ENCODE data around the gene TDRD12. TPM values are rescaled to one million over a fixed set of nuclear protein-coding genes. Genes with fewer than 3 reads are reported as not detected.

Gene TDRD12, protein sequence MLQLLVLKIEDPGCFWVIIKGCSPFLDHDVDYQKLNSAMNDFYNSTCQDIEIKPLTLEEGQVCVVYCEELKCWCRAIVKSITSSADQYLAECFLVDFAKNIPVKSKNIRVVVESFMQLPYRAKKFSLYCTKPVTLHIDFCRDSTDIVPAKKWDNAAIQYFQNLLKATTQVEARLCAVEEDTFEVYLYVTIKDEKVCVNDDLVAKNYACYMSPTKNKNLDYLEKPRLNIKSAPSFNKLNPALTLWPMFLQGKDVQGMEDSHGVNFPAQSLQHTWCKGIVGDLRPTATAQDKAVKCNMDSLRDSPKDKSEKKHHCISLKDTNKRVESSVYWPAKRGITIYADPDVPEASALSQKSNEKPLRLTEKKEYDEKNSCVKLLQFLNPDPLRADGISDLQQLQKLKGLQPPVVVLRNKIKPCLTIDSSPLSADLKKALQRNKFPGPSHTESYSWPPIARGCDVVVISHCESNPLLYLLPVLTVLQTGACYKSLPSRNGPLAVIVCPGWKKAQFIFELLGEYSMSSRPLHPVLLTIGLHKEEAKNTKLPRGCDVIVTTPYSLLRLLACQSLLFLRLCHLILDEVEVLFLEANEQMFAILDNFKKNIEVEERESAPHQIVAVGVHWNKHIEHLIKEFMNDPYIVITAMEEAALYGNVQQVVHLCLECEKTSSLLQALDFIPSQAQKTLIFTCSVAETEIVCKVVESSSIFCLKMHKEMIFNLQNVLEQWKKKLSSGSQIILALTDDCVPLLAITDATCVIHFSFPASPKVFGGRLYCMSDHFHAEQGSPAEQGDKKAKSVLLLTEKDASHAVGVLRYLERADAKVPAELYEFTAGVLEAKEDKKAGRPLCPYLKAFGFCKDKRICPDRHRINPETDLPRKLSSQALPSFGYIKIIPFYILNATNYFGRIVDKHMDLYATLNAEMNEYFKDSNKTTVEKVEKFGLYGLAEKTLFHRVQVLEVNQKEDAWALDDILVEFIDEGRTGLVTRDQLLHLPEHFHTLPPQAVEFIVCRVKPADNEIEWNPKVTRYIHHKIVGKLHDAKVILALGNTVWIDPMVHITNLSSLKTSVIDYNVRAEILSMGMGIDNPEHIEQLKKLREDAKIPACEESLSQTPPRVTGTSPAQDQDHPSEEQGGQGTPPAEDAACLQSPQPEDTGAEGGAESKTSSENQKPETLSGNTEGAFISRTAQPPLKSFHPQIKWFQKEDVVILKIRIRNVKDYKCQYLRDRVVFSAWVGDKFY (N-terminal part only)
- 1.2 TPM for total RNA-seq

DNA sequence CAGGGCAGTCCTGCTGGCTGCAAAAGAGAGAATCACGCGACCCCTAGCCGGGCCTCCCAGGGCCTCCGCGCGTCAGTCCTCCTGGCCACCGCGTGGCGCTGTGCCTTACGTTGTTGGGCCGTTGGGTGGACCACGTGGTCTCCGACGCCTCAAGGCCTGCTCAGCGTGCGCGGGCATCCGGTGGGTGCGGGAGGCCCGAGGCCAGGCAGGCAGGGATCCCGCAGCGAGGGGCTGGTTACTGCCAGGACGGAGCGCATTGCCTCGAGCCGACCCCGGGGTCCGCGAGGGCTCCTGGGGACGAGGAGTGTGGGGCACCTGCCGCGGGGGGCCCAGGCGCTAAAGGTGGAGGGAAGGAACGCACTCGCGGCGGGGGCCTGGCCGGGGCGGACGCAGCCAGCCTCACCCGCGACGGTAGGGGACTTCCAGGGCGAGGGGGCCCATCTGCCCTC is at the start of gene TDRD12:
TSS of gene TDRD12 (plus strand) at position 157 of the 449 bp plus-strand sequence. CDS start 306 bp downstream, outside the sequence.
- DNase-seq (ENCODE audit: low spot score in 2 of 2): no peak
- no peak for FAIRE-seq

DNA sequence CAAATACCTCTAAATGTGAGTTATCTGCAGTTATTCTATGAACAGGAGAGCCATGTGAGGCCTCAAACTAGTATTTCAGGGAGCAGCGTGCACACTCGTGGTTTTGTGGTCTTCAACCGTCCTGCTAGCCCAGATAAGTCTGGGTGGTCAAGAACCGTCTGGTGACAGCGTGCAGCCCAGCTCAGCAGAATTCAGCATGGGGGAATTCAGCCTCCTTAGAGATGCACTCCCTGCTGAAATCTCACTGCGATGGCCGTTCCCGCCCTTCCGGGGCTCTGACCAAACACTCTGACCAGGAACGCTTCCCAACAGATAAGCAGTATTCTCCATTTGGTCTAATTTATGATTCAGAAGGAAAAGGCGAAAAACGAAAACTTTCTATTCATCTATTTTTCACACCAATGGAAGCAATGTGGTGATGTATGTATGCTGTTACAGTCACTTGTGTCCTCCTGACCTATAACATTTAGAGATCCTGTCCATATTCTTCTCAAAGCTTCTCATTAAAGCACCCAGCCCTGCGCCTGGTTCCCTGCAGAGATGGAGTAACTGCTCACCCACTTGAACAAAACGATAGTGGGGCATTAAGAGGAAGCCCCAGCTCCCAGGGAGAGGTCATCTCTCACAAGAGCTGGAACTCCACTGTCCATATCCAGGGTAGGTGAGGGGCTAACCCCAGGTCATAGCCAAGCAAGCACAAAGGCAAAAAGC is 47.5 kb upstream of the TDRD12 start:
- no peak for DNase-seq (ENCODE audit: low spot score in 2 of 2)
- FAIRE-seq: no peak

DNA sequence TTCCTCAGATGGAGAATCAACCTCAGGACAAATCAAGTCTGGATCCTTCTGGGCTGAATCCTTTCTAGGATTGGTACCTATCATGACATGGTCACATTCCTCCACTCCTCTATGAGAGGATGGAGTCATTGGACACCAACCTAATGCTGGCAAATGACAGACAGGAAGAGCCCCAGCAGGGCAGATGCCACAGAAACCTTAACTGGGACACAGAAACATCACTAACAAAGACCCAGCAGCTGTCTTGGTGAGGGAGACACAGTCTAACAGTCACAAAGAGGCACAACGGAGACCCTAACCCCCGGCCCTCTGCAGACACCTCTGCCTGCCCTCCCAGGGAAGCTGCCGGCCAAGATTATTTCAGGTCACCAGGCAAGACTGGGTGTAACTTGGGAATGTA is 46.7 kb upstream of the TDRD12 start:
- DNase-seq (ENCODE audit: low spot score in 2 of 2) (no peak), FAIRE-seq (no peak)

DNA sequence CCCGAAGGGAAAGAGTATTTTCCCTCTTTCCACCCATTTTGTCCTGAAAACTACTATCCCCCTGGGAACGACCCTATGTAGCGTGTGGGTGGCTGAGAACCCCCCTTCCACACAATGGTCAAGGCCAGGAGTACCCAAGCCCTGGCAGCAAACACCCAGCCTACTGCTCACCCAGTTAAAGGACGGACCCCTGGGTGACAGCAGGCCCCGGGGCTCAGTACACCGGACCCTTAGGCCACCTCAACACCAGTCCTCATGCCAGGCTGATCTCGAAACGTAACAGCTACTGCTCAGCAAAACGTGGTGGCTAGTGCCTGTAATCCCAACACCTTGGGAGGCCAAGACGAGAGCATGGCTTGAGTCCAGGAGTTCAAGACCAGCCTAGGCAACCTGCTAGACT is 46.0 kb upstream of the TDRD12 start:
- FAIRE-seq (no peak), DNase-seq (ENCODE audit: low spot score in 2 of 2) (no peak)

DNA sequence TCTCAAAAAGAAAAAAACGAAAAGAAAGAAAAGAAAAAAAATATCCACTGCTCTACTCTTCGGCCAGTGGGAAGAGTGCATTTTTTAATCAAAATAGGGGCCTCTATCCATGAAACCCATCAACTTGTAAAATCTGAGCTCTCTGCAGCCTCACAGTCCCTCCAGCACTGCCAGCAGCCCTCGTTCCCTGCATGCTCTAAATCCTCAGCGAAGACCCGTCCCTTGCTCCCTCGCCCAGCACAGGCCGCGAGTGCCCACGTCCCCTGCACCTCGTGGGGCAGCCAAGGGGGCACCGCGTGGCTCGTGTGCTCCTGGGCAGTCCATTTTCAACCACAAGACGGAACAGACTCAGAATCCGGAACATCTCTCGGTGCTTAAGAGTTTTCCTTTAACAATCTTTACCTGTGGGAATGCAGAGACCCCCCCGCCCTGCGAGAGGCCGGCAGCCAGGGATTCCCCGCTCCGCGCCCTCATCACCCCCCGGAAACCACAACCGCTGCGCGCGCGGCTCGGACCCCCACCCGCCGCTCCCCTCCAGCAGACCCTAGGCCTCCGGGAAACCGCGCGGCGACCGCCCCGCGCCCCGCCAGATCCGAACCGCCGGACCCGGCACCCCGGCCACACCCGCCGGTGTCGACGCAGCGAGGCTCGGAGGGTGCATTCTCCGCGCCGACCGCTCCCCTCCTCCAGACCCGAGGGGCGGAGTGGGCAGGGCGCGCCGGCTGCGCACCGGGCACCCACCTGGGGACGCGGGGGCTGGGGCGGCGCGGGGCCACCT is 45.2 kb upstream of the TDRD12 start:
- no peak for FAIRE-seq

DNA sequence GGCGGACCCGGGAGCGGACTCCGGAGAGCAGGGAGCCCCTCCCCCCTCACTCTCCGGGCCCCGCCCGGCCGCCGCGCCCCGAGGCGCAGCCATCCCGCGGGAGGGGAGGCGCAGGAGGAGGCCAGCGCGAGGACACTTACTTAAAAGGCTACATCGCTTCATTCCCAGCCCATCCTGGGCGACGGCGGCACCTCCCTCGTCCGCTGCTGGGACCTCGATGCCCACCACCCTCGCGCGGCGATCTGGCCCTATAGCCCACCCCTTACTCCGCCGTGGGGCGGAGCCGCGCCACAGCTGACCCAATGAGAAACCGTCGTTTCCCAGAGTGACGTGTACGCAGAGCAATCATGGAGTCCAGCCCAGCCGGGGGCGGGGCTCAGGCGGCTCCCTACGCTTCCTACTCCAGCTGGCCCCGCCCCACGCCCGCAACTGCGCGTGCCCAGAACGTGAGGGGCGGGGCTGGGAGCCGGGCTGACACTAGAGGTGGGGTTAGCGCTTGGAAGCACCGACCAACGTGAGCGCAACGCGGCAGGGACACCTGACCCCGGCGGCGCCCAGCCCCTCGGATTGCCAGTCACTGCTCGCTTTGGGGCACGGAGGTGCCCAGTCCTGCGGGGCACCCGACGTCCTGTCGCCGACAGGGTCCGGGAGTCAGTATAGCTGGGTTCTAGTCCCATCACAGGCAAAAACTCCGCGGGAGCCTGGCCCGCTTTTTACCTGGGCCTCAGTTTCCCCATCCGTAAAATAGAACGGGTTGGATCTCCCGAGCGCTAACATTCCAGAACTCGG is 44.4 kb upstream of the TDRD12 start, which contains the start of gene ANKRD27:
TSS of gene ANKRD27 (minus strand) at position 250 of the 789 bp plus-strand sequence. CDS start 16,165 bp downstream, outside the sequence.
- FAIRE-seq (peak; percentile 83), DNase-seq (ENCODE audit: low spot score in 2 of 2) (peak; percentile 98 to 99)

More for the DNA sequence above, 45.2 kb upstream of the TDRD12 start:
- no peak for DNase-seq (ENCODE audit: low spot score in 2 of 2)

DNA sequence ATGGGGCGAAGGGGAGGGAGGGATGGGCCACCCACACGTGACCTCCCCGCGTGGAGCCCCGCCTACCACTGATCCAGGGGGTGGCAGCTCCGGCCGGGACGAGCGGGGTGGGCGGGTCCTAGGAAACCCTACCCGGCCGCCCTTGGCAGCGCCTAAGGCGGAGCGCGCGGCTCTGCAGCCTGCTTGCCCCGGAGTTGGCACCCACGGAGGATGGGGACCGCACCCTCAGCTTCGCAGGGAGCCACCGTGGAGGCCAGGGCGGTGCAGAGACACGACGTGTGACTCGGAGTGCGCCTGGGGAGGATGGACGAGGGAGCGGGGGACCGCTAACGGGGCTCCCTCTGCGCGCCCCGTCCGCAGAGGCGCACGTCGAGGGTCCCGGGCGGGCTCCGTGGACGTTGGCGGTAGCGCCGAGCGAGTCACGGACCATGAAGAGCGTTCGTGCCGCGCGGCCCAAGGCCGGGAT is 43.8 kb upstream of the TDRD12 start, which contains the start of gene RGS9BP:
TSS of gene RGS9BP (plus strand) at position 129 of the 466 bp plus-strand sequence. CDS start 416 bp downstream, outside the sequence.
- DNase-seq (ENCODE audit: low spot score in 2 of 2) (peak; percentile 75 to 83), FAIRE-seq (no peak)

DNA sequence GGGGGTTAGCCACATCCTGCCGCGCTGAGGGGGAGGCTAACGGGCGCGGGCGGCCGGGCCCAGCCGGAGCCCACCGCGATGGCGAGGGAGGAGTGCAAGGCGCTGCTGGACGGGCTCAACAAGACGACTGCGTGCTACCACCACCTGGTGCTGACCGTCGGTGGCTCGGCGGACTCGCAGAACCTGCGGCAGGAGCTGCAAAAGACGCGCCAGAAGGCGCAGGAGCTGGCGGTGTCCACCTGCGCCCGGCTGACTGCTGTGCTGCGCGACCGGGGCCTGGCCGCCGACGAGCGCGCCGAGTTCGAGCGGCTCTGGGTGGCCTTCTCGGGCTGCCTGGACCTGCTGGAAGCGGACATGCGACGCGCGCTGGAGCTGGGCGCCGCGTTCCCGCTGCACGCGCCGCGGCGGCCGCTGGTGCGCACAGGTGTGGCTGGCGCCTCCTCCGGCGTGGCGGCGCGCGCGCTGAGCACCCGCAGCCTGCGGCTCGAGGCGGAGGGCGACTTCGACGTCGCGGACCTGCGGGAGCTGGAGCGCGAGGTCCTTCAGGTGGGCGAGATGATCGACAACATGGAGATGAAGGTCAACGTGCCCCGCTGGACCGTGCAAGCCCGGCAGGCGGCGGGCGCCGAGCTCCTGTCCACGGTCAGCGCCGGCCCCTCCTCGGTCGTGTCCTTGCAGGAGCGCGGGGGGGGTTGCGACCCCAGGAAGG is 43.2 kb upstream of the TDRD12 start:
- DNase-seq (ENCODE audit: low spot score in 2 of 2): no peak
- FAIRE-seq: no peak

DNA sequence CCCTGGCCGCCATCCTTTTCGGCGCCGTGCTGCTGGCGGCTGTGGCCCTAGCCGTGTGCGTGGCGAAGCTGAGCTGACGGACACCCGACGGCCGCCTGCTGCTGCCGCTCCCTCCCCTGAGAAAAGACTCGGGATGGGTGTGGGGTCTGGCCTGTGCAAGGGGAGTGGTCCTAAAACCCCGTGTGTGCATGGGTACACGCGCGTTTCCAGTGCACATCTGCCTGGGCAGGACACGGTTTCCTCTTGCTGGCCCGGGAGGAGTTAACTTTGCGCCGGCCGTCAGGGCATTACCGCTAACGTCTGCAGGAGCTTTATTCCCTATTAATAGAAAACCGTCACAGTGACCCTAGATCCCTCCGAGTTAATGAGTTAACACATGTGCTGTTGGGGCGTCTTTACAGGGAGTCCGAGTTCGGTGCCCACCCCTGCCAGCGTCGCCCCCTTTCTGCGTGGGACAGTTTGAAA is 42.6 kb upstream of the TDRD12 start:
- FAIRE-seq (no peak), DNase-seq (ENCODE audit: low spot score in 2 of 2) (no peak)

DNA sequence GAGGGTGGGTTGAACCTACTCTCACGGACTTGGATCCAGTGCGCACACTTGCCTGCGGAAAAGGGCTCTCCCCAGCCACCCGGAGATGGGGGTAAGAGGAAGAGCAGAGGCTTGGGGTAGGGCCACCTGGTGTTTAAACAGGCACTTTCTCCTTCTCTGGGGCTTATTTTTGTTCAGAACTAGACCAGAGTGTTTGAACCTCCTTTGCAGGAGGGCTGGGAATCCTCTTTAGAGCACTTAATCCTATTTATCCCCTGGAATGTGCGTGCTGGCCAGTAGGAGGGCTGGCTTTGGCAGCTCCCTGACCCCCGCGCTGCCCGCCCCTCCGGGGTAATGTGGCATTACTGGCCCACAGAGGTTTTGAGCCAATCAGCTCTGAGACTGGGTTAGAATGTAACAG is 41.9 kb upstream of the TDRD12 start:
- DNase-seq (ENCODE audit: low spot score in 2 of 2): no peak
- FAIRE-seq: no peak

DNA sequence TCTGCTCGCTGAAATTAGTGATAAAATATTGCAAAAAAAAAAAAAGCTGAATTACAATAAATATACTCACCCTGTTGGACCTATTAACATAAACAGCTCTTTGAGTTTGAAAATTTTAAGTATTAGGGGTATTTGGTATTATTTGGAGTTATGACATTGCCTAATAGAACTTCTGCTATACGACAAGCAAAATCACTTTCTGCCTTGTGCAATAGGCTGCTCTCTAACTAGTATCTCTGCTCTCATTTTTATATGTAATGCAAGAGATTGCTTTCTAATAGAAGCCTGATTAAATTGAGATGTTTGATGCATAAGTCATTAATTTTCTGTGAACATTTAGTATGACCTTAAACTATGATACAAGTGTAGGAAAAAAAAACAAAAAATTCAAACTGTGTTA is 38.6 kb upstream of the TDRD12 start:
- DNase-seq (ENCODE audit: low spot score in 2 of 2): no peak
- FAIRE-seq: no peak

DNA sequence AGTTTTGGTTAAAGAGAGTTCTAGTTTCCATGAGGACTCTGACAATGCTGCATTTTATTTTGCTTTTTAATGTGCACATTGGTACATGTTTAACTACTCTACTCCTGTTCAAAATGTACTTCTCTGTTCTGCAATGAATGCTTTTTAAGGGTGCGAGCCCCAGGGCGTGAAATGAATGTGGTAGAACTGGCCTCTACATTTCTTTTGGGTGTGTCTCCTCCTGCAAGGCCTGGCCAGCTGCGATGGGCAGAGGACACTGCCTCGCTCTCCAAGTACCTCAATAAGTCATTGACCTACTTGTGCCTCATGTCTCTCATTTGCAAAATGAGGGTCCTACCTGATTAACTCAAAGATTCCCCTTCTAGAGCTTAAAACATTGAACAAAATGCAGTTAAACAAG is 37.2 kb upstream of the TDRD12 start:
- no peak for DNase-seq (ENCODE audit: low spot score in 2 of 2)
- no peak for FAIRE-seq

DNA sequence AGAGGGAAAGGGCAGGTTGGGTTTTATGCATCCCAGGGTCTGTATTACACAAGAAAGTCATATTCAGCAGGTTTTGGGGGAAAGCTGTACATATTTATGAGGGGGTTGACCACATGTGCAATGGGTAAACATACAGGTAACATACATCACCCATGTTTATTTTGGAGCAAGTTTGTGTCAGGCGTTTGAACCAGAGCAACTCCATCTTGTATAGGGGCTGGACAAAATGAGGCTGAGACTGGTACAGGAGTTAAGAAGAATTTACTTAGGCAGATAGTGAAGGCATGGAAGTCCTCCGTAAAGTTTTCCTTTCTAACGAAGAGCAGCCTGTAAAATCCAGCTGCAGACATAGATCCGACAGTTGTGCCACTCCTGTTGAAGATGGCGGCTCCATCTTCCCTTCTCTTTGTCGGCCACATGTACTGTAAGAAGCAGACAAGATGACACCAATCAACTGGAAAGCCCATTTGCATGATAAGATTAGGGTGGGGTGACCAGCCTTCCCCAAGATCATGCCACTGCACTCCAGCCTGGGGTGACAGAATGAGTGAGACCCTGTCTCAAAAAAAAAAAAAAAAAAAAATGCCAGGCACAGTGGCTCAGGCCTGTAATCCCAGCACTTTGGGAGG is 32.6 kb upstream of the TDRD12 start:
- no peak for FAIRE-seq
- no peak for DNase-seq (ENCODE audit: low spot score in 2 of 2)

DNA sequence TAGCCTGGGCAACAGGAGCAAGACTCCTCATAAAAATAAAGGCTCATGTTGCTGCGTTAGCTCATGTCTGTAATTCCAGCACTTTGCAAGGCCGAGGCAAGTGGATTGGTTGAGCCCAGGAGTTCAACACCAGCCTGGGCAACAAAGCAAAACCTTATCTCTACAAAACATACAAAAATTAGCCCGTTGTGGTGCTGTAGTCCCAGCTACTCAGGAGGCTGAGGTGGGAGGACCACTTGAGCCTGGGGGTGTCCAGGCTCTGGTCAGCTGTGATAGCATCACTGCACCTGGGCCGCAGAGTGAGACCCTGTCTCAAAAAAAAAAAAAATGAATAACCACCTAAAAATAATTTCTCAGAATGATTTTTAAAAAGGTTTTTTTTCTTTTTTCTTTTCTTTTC is 31.9 kb upstream of the TDRD12 start:
- FAIRE-seq: no peak
- DNase-seq (ENCODE audit: low spot score in 2 of 2): no peak

DNA sequence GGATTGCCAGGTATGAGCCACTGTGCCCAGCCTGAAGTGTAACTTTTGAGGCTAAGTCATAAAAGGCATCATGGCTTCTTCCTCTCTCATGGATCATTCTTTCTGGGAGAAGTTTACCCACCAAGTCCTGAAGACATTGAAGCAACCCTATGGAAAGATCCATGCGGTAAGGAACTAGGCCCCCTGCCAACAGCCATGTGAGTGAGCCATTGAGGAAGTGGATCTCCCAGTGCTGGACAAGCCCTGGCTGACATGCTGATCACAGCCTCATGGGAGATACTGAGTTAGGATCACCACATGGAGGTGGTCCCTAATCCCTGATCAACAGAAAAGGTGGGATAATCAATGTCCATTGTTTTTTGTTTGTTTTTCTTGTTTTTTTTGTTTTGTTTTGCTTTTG is 31.3 kb upstream of the TDRD12 start:
- no peak for FAIRE-seq
- DNase-seq (ENCODE audit: low spot score in 2 of 2): no peak

DNA sequence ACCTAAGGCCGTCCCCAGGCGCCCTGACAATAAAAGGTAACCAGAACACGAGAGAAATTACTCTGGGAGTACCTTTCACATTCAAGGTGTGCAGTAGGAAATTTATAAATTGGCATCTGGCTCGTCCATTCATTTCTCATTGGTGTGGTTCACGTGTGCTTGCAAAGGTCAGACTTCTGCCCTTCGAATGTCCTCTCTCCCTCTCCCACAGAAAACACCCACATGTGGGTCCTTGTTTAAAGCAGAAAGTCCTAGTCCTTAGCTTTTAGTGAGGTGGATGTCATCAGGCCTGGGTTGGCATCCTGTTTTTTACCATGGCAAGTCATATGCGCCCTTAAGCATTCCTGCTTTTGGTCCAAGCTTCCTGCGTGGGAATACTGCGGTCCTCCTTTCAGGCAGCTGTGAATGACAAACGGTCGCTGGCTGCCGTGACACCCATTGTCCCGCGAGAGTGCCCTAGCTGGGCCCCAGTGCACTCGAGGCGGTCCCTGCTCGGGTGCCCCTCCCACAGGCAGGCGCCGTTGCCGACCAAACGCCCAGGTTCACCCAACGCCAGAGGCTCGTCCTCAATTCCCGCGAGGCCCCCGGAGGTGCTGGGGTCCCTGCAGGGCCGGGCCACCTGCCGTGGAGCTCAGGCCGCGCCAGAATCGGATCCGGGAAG is 28.1 kb upstream of the TDRD12 start, which contains the start of gene NUDT19:
TSS of gene NUDT19 (plus strand) at position 531 of the 661 bp plus-strand sequence. CDS start 140 bp downstream, outside the sequence.
- DNase-seq (ENCODE audit: low spot score in 2 of 2) (peak; percentile 73 to 80), FAIRE-seq (no peak)
